IMR-90 (cell line): ENCODE measurements around the gene PKM. TPM values are rescaled to one million over a fixed set of nuclear protein-coding genes. Genes with fewer than 3 reads are reported as not detected.

ENCODE experiments used
- ATAC-seq: fragments of 200-7000 bp; cut with Tn5 transposase; 2 replicates; pipeline ENCODE4 v1.9.1; 2020; ENCODE audit warnings: low read depth, mild to moderate bottlenecking, moderate library complexity
- BruUV-seq: library from RNA; stranded (reverse); fragments of 400-500 nt; replicated peaks from 2 replicates; lab custom pipeline; 2021; lab: Mats Ljungman, UMichigan
- CTCF ChIA-PET: fragments of 300-600 bp; formaldehyde crosslinking; extraction: SDS; loops from one replicate; lab custom pipeline; 2021; ENCODE audit warnings: antibody characterized with exemption; lab: Yijun Ruan, JAX
- POLR2A ChIA-PET: fragments of 300-600 bp; sonication (Branson Sonifier 250); formaldehyde crosslinking; loops from one replicate; lab custom pipeline; 2022; ENCODE audit warnings: antibody characterized with exemption; ENCODE audit not compliant: unreplicated experiment; lab: Charles Lee
- DNase-seq: peaks from one replicate; pipeline ENCODE4 v3.0.0; 2013
- H2AFZ ChIP-seq: replicated peaks from 2 replicates; pipeline ENCODE3; 2013; ENCODE audit warnings: low read length, mild to moderate bottlenecking; ENCODE audit not compliant: poor library complexity
- H2AK5ac ChIP-seq: 2 replicates; pipeline ENCODE4 v1.6.1; 2013; ENCODE audit warnings: low read depth, low read length, inconsistent platforms
- H2AK9ac ChIP-seq: replicated peaks from 2 replicates; pipeline ENCODE3; 2013; ENCODE audit warnings: mild to moderate bottlenecking, low read depth, low read length, moderate library complexity; ENCODE audit not compliant: poor library complexity
- H2BK120ac ChIP-seq: 2 replicates; pipeline ENCODE4 v1.6.1; 2013; ENCODE audit warnings: low read depth, low read length, inconsistent platforms
- H2BK15ac ChIP-seq: 3 replicates; pipeline ENCODE4 v1.6.1; 2013; ENCODE audit warnings: low read depth, low read length, inconsistent platforms
- H2BK20ac ChIP-seq: 2 replicates; pipeline ENCODE4 v1.6.1; 2013; ENCODE audit warnings: low read depth, mild to moderate bottlenecking, inconsistent platforms, low read length, moderate library complexity
- H2BK5ac ChIP-seq: 2 replicates; pipeline ENCODE4 v1.6.1; 2013; ENCODE audit warnings: mild to moderate bottlenecking, low read depth, low read length, inconsistent platforms; ENCODE audit not compliant: poor library complexity, severe bottlenecking
- H3K14ac ChIP-seq: replicated peaks from 2 replicates; pipeline ENCODE4 v1.6.1; 2013; ENCODE audit warnings: low read depth, low read length, inconsistent platforms
- H3K18ac ChIP-seq: 2 replicates; pipeline ENCODE4 v1.6.1; 2013; ENCODE audit warnings: low read depth, low read length, control low read depth
- H3K23ac ChIP-seq: 2 replicates; pipeline ENCODE4 v1.6.1; 2013; ENCODE audit warnings: low read depth, low read length, inconsistent platforms
- H3K27ac ChIP-seq: 2 replicates; pipeline ENCODE4 v1.5.1; 2013; ENCODE audit warnings: mild to moderate bottlenecking, control low read depth, low read length; ENCODE audit not compliant: insufficient read depth
- H3K27me3 ChIP-seq: 2 replicates; pipeline ENCODE4 v1.6.1; 2013; ENCODE audit warnings: low read length; ENCODE audit not compliant: control insufficient read depth, insufficient read depth
- H3K36me3 ChIP-seq: 2 replicates; pipeline ENCODE4 v1.6.1; 2013; ENCODE audit warnings: low read length, mixed read lengths; ENCODE audit not compliant: control insufficient read depth, insufficient read depth
- H3K4ac ChIP-seq: 2 replicates; pipeline ENCODE4 v1.6.1; 2013; ENCODE audit warnings: low read depth, low read length, inconsistent platforms
- H3K4me1 ChIP-seq: 2 replicates; pipeline ENCODE4 v1.6.1; 2013; ENCODE audit warnings: low read length, mixed read lengths; ENCODE audit not compliant: control insufficient read depth, insufficient read depth
- H3K4me2 ChIP-seq: 2 replicates; pipeline ENCODE4 v1.6.1; 2013; ENCODE audit warnings: low read depth, mild to moderate bottlenecking, control low read depth, low read length, moderate library complexity
- H3K4me3 ChIP-seq: 2 replicates; pipeline ENCODE4 v1.5.1; 2013; ENCODE audit warnings: low read depth, mild to moderate bottlenecking, control low read depth, low read length, moderate library complexity; ENCODE audit not compliant: insufficient read depth
- H3K56ac ChIP-seq: 2 replicates; pipeline ENCODE4 v1.6.1; 2013; ENCODE audit warnings: low read length, inconsistent platforms; ENCODE audit not compliant: insufficient read depth; ENCODE audit errors: extremely low read depth
- H3K79me1 ChIP-seq, 2 experiments: 2 replicates each; pipeline ENCODE4 v1.6.1; 2013; ENCODE audit warnings: low read length in 2 of 2, inconsistent platforms in 1 of 2, low read depth in 1 of 2
- H3K9ac ChIP-seq: 2 replicates; pipeline ENCODE4 v1.6.1; 2013; ENCODE audit warnings: low read depth, low read length, control low read depth
- H3K9me1 ChIP-seq: 2 replicates; pipeline ENCODE4 v1.6.1; 2013; ENCODE audit warnings: low read length, inconsistent platforms; ENCODE audit not compliant: insufficient read depth
- H3K9me3 ChIP-seq: 2 replicates; pipeline ENCODE4 v1.6.1; 2013; ENCODE audit warnings: low read length; ENCODE audit not compliant: control insufficient read depth, insufficient read depth
- H4K20me1 ChIP-seq: 2 replicates; pipeline ENCODE4 v1.6.1; 2013; ENCODE audit warnings: low read length, inconsistent platforms; ENCODE audit not compliant: insufficient read depth
- H4K5ac ChIP-seq: 2 replicates; pipeline ENCODE4 v1.6.1; 2013; ENCODE audit warnings: mild to moderate bottlenecking, low read depth, low read length, control low read depth
- H4K8ac ChIP-seq, 2 experiments: 2 replicates each; pipeline ENCODE4 v1.6.1; 2013; ENCODE audit warnings: low read depth in 2 of 2, low read length in 2 of 2, control low read depth in 1 of 2, inconsistent platforms in 1 of 2
- H4K91ac ChIP-seq: 2 replicates; pipeline ENCODE4 v1.6.1; 2013; ENCODE audit warnings: low read depth, low read length, inconsistent platforms; ENCODE audit not compliant: insufficient read depth
- FOS ChIP-seq: fragments of 150-350 bp; IDR thresholded peaks from 2 replicates; pipeline ENCODE4 v1.6.1; 2016; ENCODE audit warnings: low read depth, low read length
- MAFK ChIP-seq: IDR thresholded peaks from 2 replicates; pipeline ENCODE4 v1.6.1; 2012; ENCODE audit warnings: low read depth, low read length, improper control_type of control experiment
- WGBS, 2 experiments: methylation state at CpG; one replicate each; pipeline versions ENCODE4 v1.1.5 to v1.1.7; 2013; ENCODE audit warnings: missing lambda C conversion rate in 2 of 2; ENCODE audit not compliant: insufficient read length in 1 of 2; ENCODE audit errors: extremely low coverage in 2 of 2; 5-methylcytosine and 5-hydroxymethylcytosine counted together
- dilution Hi-C: fragments of 300-500 bp; cut with HindIII; formaldehyde crosslinking; loops from one replicate; pipeline ENCODE4 v1.14.3; 2018; ENCODE audit warnings: low sequenced_read_pairs; ENCODE audit not compliant: unreplicated experiment
- in situ Hi-C: fragments of 300-500 bp; cut with MboI; formaldehyde crosslinking; loops from 3 replicates; pipeline ENCODE4 v1.14.3; 2019; ENCODE audit warnings: low sequenced_read_pairs, inconsistent platforms, mixed read lengths
- intact Hi-C: fragments of 100-400 bp; cut with micrococcal nuclease; formaldehyde crosslinking; loops from 2 replicates; pipeline ENCODE4 v1.10.0; 2022
- polyA plus RNA-seq, 3 experiments: library from polyadenylated mRNA; depleted of rRNA; stranded (reverse); fragments of >200 nt; gene quantifications; 2 replicates each; pipeline ENCODE4 v1.2.3, GENCODE V29; 2012; ENCODE audit warnings: low replicate concordance in 1 of 3
- total RNA-seq: library from RNA; depleted of rRNA; stranded (reverse); fragments of >200 nt; gene quantifications from 2 replicates; pipeline ENCODE4 v1.2.3, GENCODE V29; 2012

The PKM gene
- total and polyA plus RNA-seq, 2 of the 4 experiments (the other 2 are of a cell fraction): 2,219 to 3,859 TPM

DNA sequence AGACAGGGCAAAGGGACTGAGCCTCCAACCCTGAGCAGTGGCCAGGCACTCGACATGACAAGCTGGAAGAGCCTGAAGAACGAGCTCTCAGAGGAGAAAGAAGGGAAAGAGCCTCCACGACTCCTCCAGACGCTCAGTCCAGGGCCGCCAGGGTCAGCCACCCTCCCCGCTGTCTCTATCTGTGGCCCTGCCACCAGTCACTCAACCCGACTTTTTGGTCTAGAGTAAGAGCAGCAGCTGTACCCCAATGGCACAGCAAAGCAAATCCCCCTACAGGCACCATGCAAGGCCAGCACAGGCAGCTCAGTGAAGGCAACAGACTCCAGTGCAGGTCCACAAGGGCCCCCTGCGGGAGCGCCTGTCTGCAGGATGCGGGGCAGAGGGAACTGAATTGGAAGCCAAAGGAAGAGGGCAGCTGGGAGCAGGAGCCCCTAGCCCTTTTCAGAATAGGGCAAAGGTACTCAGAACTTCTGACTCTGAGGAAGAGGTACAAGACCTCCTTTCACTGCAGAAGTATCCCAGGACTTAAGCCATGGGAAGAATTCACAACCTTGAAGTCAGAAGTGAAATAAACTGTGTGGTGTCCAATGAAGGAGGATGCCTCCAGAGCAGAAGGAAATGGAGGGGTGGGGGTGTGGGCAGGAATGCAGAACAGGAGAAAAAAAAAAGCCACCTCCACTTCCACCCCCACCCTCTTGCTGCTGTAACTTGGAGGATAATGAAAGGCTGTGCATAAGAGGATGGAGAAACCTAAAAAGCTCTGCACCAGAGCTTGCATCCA is 24.9 kb downstream of the PKM start:
- no peak overlapping the region for H4K91ac ChIP-seq
- 90% methylated on average over 4 of the region's 10 CpGs; no CpG with 5 or more reads in 1 of the 2 experiments for WGBS, 2 experiments

More for the DNA sequence above, 24.9 kb downstream of the PKM start:
- no peaks in the 10 kb centered on the region for H3K27me3 ChIP-seq
- peaks cover 12% of the 10 kb centered on the region for H3K9me1 ChIP-seq
- H3K4ac ChIP-seq: no peak overlapping the region
- peaks cover 90% of the 10 kb centered on the region for H3K36me3 ChIP-seq
- dilution Hi-C loops: no loop called here
- no peak overlapping the region for H2BK15ac ChIP-seq
- intact Hi-C loops: no loop called here
- H4K20me1 ChIP-seq: peaks cover 95% of the 10 kb centered on the region
- no peaks in the 10 kb centered on the region for H3K9me3 ChIP-seq
- no peak overlapping the region for H4K8ac ChIP-seq
- H2AFZ ChIP-seq: no peak overlapping the region
- in situ Hi-C loops: no loop called here
- no TSS peak for BruUV-seq
- ChIA-PET CTCF (interaction anchor here (1.3 kb wide), 1 partner anchor 20 kb away, joined by 3 read pairs; no protein-coding TSS in a partner anchor), POLR2A (no interaction called here)
- ATAC-seq (no peak), DNase-seq (no peak)
- H3K18ac ChIP-seq: no peak overlapping the region
- H2AK5ac ChIP-seq: no peak overlapping the region
- H3K4me3 ChIP-seq: no peak overlapping the region
- H3K4me2 ChIP-seq: no peak overlapping the region
- no peak overlapping the region for H3K9ac ChIP-seq
- H2BK5ac ChIP-seq: no peak overlapping the region
- peaks cover 2% of the 10 kb centered on the region; the same call in 1 of the 2 replicates for H3K4me1 ChIP-seq
- no peak overlapping the region for H4K5ac ChIP-seq
- no peak overlapping the region for H2BK120ac ChIP-seq
- H2BK20ac ChIP-seq: no peak overlapping the region
- H3K27ac ChIP-seq: no peak overlapping the region
- no peak overlapping the region for H3K14ac ChIP-seq
- no peak overlapping the region for H2AK9ac ChIP-seq
- peaks cover 65 to 93% of the 10 kb centered on the region in 2 experiments for H3K79me1 ChIP-seq
- no peak overlapping the region for H3K56ac ChIP-seq
- H3K23ac ChIP-seq: no peak overlapping the region
- TF ChIP-seq FOS (no peak), MAFK (no peak)
